NK-92 treated with Interleukin-12 subunit alpha and Interleukin-12 subunit beta, amount 100 ng/mL, for 24 hours (cell line): ENCODE data around the gene KIFAP3.
"Not testable (repeated sequence)": the region's sequence is repeated elsewhere in the genome, so short reads cannot be mapped to it uniquely, and the experiment has no call there.

Experiments used
- DNase-seq: peaks from one replicate; lab custom pipeline; 2025; lab: John Stamatoyannopoulos, UW

Gene KIFAP3

GRCh38 chr1:169886931-169887330 lies 187.6 kb downstream of the KIFAP3 start:
- DNase-seq: no peak

- DNase-seq: no peak
These were observed 188.1 kb downstream of the KIFAP3 start for GRCh38 chr1:169886422-169886821.

DNA sequence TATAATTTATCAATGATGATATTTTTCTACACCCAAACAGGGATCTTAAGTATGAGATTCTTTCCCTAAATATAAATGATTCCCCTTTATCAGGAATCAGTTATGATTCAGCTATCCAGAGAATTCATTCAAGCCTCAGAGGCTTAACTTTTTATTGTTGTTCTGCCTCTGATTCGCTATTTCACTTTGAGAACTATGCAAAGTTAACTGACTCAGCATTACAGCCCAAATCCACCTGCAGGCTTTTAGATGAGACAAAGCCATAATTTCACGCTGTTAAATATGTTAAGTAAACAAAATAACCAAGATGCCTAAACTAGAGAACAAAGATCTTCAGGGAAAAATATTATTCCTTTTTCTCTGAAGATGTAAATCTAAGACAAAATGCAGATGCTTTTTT lies 189.3 kb downstream of the KIFAP3 start:
- DNase-seq: no peak

DNA sequence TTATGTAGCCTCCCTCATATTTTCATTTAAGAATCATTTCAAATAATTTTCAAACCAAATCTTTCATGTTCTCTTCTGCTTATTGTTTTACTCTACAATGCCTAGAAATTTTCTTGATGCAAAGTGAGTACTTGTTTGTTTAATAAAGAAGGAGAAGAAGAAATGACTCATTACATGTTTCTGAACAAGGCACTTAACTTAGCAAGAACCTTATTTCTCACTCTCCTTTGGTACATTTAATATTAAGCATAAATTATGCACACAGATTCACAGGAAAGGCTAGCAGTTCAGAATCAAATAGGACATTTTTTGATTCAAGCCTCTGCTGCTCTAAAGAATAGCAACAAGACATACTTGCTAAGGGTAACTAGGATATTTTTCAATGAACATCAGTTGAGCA lies 189.9 kb downstream of the KIFAP3 start:
- DNase-seq: no peak

DNA sequence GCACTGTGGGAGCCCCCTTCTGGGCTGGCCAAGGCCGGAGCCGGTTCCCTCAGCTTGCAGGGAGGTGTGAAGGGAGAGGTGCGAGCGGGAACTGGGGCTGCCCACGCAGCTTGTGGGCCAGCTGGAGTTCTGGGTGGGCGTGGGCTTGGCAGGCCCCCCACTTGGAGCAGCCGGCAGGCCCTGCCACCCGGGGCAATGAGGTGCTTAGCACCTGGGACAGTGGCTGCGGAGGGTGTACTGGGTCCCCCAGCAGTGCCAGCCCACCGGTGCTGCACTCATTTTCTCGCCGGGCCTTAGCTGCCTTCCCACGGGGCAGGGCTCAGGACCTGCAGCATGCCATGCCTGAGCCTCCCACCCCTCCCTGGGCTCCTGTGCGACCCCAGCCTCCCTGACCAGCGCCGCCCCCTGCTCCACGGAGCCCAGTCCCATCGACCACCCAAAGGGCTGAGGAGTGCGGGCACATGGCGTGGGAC lies 192.4 kb downstream of the KIFAP3 start:
- DNase-seq: no peak

DNA sequence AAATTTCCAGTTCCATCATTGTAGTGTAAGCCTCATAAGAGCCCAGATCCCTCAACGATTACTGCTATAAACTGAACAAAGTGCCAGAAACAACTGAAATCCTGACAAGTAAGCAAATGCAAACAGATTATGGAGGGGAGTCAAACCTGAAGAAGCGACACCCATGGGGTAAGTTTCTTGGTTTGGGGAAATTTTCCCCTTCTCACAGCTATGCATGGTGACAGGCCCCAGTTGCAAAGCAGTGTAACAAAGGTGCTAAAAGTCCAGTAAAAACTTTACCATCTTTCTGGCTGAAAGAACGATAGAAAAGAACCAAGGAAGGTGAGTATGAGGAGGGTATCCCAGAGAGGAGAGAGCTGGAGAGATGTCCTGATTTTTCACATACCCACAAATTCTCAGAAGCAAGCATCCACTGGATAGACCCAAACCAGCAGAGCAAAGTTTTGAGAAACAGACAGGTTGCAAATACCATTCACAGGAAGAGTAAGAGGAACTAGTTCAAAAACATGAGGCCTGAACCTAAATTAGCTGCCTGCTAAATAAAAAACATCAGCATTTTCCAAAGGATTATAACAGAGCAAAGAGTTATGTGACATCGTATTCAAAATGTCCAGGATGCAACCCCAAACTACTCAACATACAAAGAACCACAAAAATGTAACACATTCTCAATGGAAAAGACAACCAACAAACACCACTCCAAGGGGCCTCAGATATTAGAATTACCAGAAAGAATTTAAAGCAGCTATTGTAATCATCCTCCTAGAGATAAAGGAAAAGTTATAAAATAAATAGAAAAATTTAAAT lies 195.3 kb downstream of the KIFAP3 start:
- no peak for DNase-seq

DNA sequence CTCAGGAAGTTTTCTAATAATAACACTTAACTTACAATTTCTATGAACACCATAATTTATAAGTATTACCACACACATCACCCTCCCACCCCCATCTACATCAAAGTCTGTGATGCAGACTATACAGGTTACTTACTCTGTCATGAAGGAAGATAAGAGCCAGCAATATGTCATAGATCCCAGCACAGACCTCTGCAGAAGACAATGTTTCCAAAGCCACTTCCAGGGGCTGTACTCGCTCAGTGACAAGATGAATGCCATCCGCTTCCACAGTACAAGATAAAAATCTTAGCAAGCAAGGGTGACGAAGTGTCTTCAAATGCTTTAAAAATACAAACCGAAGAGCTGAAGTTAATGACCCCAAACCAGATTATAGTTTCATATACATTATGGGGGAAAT lies 196.0 kb downstream of the KIFAP3 start:
- DNase-seq: no peak

GRCh38 chr1:169877800-169878491 lies 196.5 kb downstream of the KIFAP3 start:
- no peak for DNase-seq

DNA sequence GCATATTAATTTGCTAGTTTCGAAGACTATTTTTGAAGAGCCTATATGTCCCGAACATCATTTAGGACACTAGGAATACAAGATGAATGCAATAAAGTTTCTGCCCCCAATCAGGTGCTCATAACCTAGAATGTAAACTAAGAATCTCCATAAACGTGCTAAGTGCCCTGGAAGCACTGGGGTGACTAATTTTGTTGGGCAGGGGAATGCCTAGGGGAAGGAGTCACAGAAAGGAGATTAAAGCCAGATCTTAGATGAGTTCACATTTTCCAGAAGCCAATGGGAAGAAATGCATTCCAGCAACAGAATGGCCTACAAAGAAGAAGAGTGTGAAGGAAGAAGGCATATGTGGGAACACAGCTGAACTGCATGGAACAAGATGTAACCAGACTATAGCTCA lies 200.3 kb downstream of the KIFAP3 start:
- no peak for DNase-seq

GRCh38 chr1:169873582-169874199 lies 200.8 kb downstream of the KIFAP3 start:
- no peak for DNase-seq

DNA sequence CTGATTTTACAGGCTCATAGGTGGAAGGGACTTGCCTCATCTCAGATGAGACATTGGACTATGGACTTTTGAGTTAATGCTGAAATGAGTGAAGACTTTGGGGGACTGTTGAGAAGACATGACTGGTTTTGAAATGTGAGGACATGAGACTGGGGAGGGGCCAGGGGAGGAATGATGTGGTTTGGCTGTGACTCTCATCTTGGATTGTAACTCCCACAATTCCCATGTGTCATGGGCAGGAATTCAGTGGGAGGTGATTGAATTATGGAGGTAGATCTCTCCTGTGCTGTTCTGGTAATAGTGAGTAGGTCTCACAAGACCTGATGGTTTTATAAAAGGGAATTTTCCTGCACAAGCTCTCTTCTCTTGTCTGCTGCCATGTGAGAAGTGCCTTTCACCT lies 201.6 kb downstream of the KIFAP3 start:
- DNase-seq: no peak

GRCh38 chr1:169871988-169872387 lies 202.5 kb downstream of the KIFAP3 start:
- DNase-seq: not testable (repeated sequence)
